Kidney capillary endothelial cell (primary cell): ENCODE results near the gene GJB3.
"Not testable (repeated sequence)": the region's sequence is repeated elsewhere in the genome, so short reads cannot be mapped to it uniquely, and the experiment has no call there.

Experiments
- DNase-seq: peaks from one replicate; pipeline ENCODE4 v3.0.0-alpha.2; 2018; ENCODE audit warnings: low spot score

GJB3 gene

GRCh38 chr1:34786521-34787325 lies 5.7 kb downstream of the GJB3 start:
- peak; percentile 73 for DNase-seq

GRCh38 chr1:34787461-34788420 lies 6.7 kb downstream of the GJB3 start:
- DNase-seq: peak; percentile 35

- DNase-seq: no peak
Observed at GRCh38 chr1:34790985-34791384, 10.0 kb downstream of the GJB3 start.

GRCh38 chr1:34792424-34792823 lies 11.4 kb downstream of the GJB3 start:
- DNase-seq: no peak

GRCh38 chr1:34792868-34793727 lies 12.1 kb downstream of the GJB3 start, which contains the start of gene GJA4:
TSS of gene GJA4 (plus strand) at chr1:34792999. CDS start at chr1:34794214, 1,215 bp downstream.
- DNase-seq: no peak

- DNase-seq: no peak
Observed at GRCh38 chr1:34794001-34794789, 13.2 kb downstream of the GJB3 start.

- DNase-seq: no peak
Observed at GRCh38 chr1:34794790-34795180, 13.8 kb downstream of the GJB3 start.

- no peak for DNase-seq
Observed at GRCh38 chr1:34795916-34796315, 14.9 kb downstream of the GJB3 start.

GRCh38 chr1:34796990-34797389 lies 16.0 kb downstream of the GJB3 start:
- no peak for DNase-seq

GRCh38 chr1:34800214-34800613 lies 19.2 kb downstream of the GJB3 start:
- DNase-seq: no peak

GRCh38 chr1:34803770-34804169 lies 22.8 kb downstream of the GJB3 start:
- no peak for DNase-seq

GRCh38 chr1:34806396-34806795 lies 25.4 kb downstream of the GJB3 start:
- DNase-seq: no peak

- DNase-seq: no peak
Observed at GRCh38 chr1:34808051-34808810, 27.2 kb downstream of the GJB3 start.

GRCh38 chr1:34810781-34811180 lies 29.8 kb downstream of the GJB3 start:
- DNase-seq: not testable (repeated sequence)

GRCh38 chr1:34816332-34816731 lies 35.3 kb downstream of the GJB3 start:
- no peak for DNase-seq

- DNase-seq: no peak
Observed at GRCh38 chr1:34816778-34817177, 35.8 kb downstream of the GJB3 start.

- not testable (repeated sequence) for DNase-seq
Observed at GRCh38 chr1:34818862-34819261, 37.8 kb downstream of the GJB3 start.

- DNase-seq: no peak
Observed at GRCh38 chr1:34822202-34822601, 41.2 kb downstream of the GJB3 start.

GRCh38 chr1:34824817-34825454 lies 43.9 kb downstream of the GJB3 start:
- DNase-seq: no peak
